ENCODE data around the gene ZNF385B.

DNA sequence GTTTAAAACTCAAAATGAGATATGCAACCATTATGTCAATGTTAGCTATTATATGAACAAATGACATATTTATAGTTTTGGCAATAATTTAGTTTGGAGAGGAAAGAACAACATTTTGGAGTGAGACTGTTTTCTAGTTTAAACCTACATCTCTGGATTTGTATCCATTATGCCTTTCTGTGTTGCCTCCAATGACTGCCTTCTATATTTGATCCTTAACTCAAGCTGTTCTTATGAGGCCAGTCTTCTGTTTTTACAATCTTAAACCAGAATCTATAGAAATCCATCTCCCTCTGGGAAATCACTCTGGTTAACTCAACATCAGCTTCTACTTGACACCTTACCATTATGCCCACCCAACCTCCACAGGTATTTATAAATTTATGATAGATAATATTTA lies 67.5 kb downstream of the ZNF385B start:
- no peak for TF ChIP-seq FOXK1 (CRISPR knock-in tag; IDR thresholded peaks at IDR 0.05)
- TF ChIP-seq, protein P1, sequence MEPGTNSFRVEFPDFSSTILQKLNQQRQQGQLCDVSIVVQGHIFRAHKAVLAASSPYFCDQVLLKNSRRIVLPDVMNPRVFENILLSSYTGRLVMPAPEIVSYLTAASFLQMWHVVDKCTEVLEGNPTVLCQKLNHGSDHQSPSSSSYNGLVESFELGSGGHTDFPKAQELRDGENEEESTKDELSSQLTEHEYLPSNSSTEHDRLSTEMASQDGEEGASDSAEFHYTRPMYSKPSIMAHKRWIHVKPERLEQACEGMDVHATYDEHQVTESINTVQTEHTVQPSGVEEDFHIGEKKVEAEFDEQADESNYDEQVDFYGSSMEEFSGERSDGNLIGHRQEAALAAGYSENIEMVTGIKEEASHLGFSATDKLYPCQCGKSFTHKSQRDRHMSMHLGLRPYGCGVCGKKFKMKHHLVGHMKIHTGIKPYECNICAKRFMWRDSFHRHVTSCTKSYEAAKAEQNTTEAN (CRISPR knock-in tag; IDR thresholded peaks at IDR 0.05) = no peak
